ENCODE results near the gene RTTN. TPM values are rescaled to one million over a fixed set of nuclear protein-coding genes. Genes with fewer than 3 reads are reported as not detected.

RTTN gene
- total and polyA plus RNA-seq, 10 of the 15 experiments (the other 5 are each of a cell fraction or from before 2014, with no cell fraction given): 9.4 to 36.6 (median 15.7) TPM

GRCh38 chr18:70085641-70086040 is 119.8 kb downstream of the RTTN start:
- Histone ChIP-seq H3K79me2 (ENCODE audit: control insufficient read depth, insufficient read depth, low read length) (no peaks in the 10 kb centered on the region), H3K4me2 (ENCODE audit: control insufficient read depth, insufficient read depth) (no peak overlapping the region), H3K27me3 (replicated peaks in 1 of 2; ENCODE audit: control insufficient read depth in 2 of 2, insufficient read depth in 2 of 2, low read length in 1 of 2) (no peaks in the 10 kb centered on the region), H3K9ac (ENCODE audit: control insufficient read depth, insufficient read depth, low read length) (no peak overlapping the region), H3K27ac (ENCODE audit: control insufficient read depth, insufficient read depth) (no peak overlapping the region), H4K20me1 (ENCODE audit: control insufficient read depth, insufficient read depth) (no peaks in the 10 kb centered on the region), H2AFZ (ENCODE audit: control insufficient read depth, low read depth, low read length) (no peak overlapping the region), H3K9me3 (replicated peaks; ENCODE audit: control insufficient read depth, insufficient read depth, low read length) (no peaks in the 10 kb centered on the region), H3K4me1 (ENCODE audit: control insufficient read depth, insufficient read depth, low read length) (no peaks in the 10 kb centered on the region), H3K4me3 (no peak overlapping the region), H3K36me3 (ENCODE audit: control insufficient read depth in 2 of 2, insufficient read depth in 2 of 2, low read length in 1 of 2) (peaks cover 0 to 1% of the 10 kb centered on the region in 2 experiments; a peak in 1 of 4 replicates)
- in situ Hi-C loops (cut with MboI): no loop called here
- ChIA-PET RAD21 (ENCODE audit: unreplicated experiment) (interaction anchor here (0.7 to 1.8 kb wide), 8 partner anchors 38 to 1161 kb away, joined by 3 to 7 read pairs (median 4); no protein-coding TSS in a partner anchor), CTCF (interaction anchor here (0.6 to 4.2 kb wide), 19 partner anchors 9 to 1238 kb away, joined by 3 to 26 read pairs (median 4); no protein-coding TSS in a partner anchor), POLR2A (no interaction called here), SMC1A (ENCODE audit: uncharacterized antibody, unreplicated experiment) (interaction anchor here (0.7 to 3.2 kb wide), 24 partner anchors 9 to 1234 kb away, joined by 3 to 13 read pairs (median 3); no protein-coding TSS in a partner anchor)
- WGBS (ENCODE audit: insufficient coverage, insufficient replicate concordance, low lambda C conversion rate, missing lambda C conversion rate): 69% methylated on average over 5 of the region's 5 CpGs
- no TSS peak for BruUV-seq (replicated peaks)
- ATAC-seq (no peak), DNase-seq (ENCODE audit: low read depth, low spot score) (no peak), FAIRE-seq (no peak)
- TF ChIP-seq SMAD1 (IDR thresholded peaks at IDR 0.05; ENCODE audit: low read depth, partially characterized antibody) (no peak), SRF (IDR thresholded peaks at IDR 0.05; ENCODE audit: low read depth in 2 of 2, low read length in 2 of 2) (no peak), TARDBP (IDR thresholded peaks at IDR 0.05; ENCODE audit: borderline replicate concordance) (no peak), KAT2A (conservative IDR thresholded peaks at IDR 0.05; ENCODE audit: control insufficient read depth, low read depth, low read length) (no peak), MYC (IDR thresholded peaks at IDR 0.05; ENCODE audit: insufficient read depth, insufficient read length, insufficient replicate concordance, low read length, severe bottlenecking) (no peak), POLR2AphosphoS5 (IDR thresholded peaks at IDR 0.05; ENCODE audit: low read length) (no peak), TCF3 (IDR thresholded peaks at IDR 0.05; ENCODE audit: borderline replicate concordance, insufficient read depth, low read depth, low read length) (no peak), FOS (IDR thresholded peaks at IDR 0.05; ENCODE audit: borderline replicate concordance, extremely low read depth, insufficient read length) (no peak), KLF5 (IDR thresholded peaks at IDR 0.05; ENCODE audit: partially characterized antibody) (no peak)
- intact Hi-C loops (cut with micrococcal nuclease; ENCODE audit: unreplicated experiment): loop anchor here (2.0 to 10.0 kb wide), 3 partner anchors 367 to 1161 kb away; no protein-coding TSS in a partner anchor
